MM.1S (cell line): ENCODE results near the gene LRMDA.

Source experiments
- DNase-seq: peaks from one replicate; pipeline ENCODE4 v3.0.0-alpha.2; 2015
- H2AFZ ChIP-seq: fragments of 300-600 bp; sonication (generic); 2 replicates; pipeline ENCODE4 v1.6.0; 2016; ENCODE audit warnings: antibody characterized with exemption, low read length
- H3F3A ChIP-seq: fragments of 300-600 bp; sonication (generic); 2 replicates; pipeline ENCODE4 v1.6.1; 2016; ENCODE audit warnings: mild to moderate bottlenecking, antibody characterized with exemption, low read length, moderate library complexity, mixed read lengths; ENCODE audit not compliant: insufficient read depth
- H3K27ac ChIP-seq: fragments of 300-600 bp; sonication (generic); 2 replicates; pipeline ENCODE4 v1.5.1; 2016; ENCODE audit warnings: mild to moderate bottlenecking, low read length
- H3K27me3 ChIP-seq: fragments of 300-600 bp; sonication (generic); replicated peaks from 2 replicates; pipeline ENCODE4 v1.6.0; 2016; ENCODE audit warnings: low read length; ENCODE audit not compliant: insufficient read depth
- H3K36me3 ChIP-seq: fragments of 300-600 bp; sonication (generic); replicated peaks from 2 replicates; pipeline ENCODE4 v1.6.1; 2016; ENCODE audit warnings: mild to moderate bottlenecking, low read length, mixed read lengths; ENCODE audit not compliant: insufficient read depth
- H3K4me1 ChIP-seq: fragments of 300-600 bp; sonication (generic); 2 replicates; pipeline ENCODE4 v1.6.1; 2016; ENCODE audit warnings: low read length, mixed read lengths
- H3K4me2 ChIP-seq: fragments of 300-600 bp; sonication (generic); 2 replicates; pipeline ENCODE4 v1.6.0; 2016; ENCODE audit warnings: low read depth, low read length
- H3K4me3 ChIP-seq: fragments of 300-600 bp; sonication (generic); 2 replicates; pipeline ENCODE4 v1.5.1; 2016; ENCODE audit warnings: low read length, mixed read lengths
- H3K79me2 ChIP-seq: fragments of 300-600 bp; sonication (generic); 2 replicates; pipeline ENCODE4 v1.6.1; 2016; ENCODE audit warnings: mixed run types, low read length, mixed read lengths
- H3K9ac ChIP-seq: fragments of 300-600 bp; sonication (generic); 2 replicates; pipeline ENCODE4 v1.6.1; 2016; ENCODE audit warnings: low read length, mixed read lengths
- H3K9me2 ChIP-seq: fragments of 300-600 bp; sonication (generic); replicated peaks from 2 replicates; pipeline ENCODE4 v1.6.1; 2016; ENCODE audit warnings: mild to moderate bottlenecking, low read length, mixed read lengths; ENCODE audit not compliant: insufficient read depth
- H3K9me3 ChIP-seq: fragments of 300-600 bp; sonication (generic); replicated peaks from 2 replicates; pipeline ENCODE4 v1.6.1; 2016; ENCODE audit warnings: mild to moderate bottlenecking, low read length, mixed read lengths; ENCODE audit not compliant: insufficient read depth
- H4K20me1 ChIP-seq: fragments of 300-600 bp; sonication (generic); 2 replicates; pipeline ENCODE4 v1.6.1; 2016; ENCODE audit warnings: mild to moderate bottlenecking, low read length, moderate library complexity, mixed read lengths; ENCODE audit not compliant: insufficient read depth
- CTCF ChIP-seq: fragments of 300-600 bp; sonication (generic); IDR thresholded peaks from 2 replicates; pipeline ENCODE4 v1.5.1; 2016; ENCODE audit warnings: antibody characterized with exemption, low read length, mixed read lengths
- EZH2 ChIP-seq: fragments of 300-600 bp; sonication (generic); optimal IDR thresholded peaks from 2 replicates; pipeline ENCODE3; 2017; ENCODE audit warnings: low read depth, mild to moderate bottlenecking, antibody characterized with exemption, low read length, mixed read lengths
- EZH2phosphoT487 ChIP-seq: fragments of 300-600 bp; sonication (generic); IDR thresholded peaks from 2 replicates; pipeline ENCODE4 v1.6.1; 2018; ENCODE audit warnings: antibody characterized with exemption, low read length

Gene LRMDA

GRCh38 chr10:76152186-76152585 lies 720.8 kb downstream of the LRMDA start:
- H3K4me1 ChIP-seq: no peaks in the 10 kb centered on the region
- H3F3A ChIP-seq: no peaks in the 10 kb centered on the region

GRCh38 chr10:76155961-76156360 lies 724.5 kb downstream of the LRMDA start:
- TF ChIP-seq CTCF (no peak), EZH2phosphoT487 (no peak), EZH2 (no peak)
- Histone ChIP-seq H3K4me3 (no peak overlapping the region), H3K27me3 (no peaks in the 10 kb centered on the region), H3K4me2 (no peak overlapping the region), H4K20me1 (no peaks in the 10 kb centered on the region), H3K27ac (no peak overlapping the region), H3K79me2 (no peaks in the 10 kb centered on the region), H3K36me3 (no peaks in the 10 kb centered on the region), H3F3A (no peaks in the 10 kb centered on the region), H3K9me2 (no peaks in the 10 kb centered on the region), H3K4me1 (no peaks in the 10 kb centered on the region), H3K9ac (no peak overlapping the region), H2AFZ (no peak overlapping the region), H3K9me3 (no peaks in the 10 kb centered on the region)
- DNase-seq: no peak

More at GRCh38 chr10:76152186-76152585, 720.8 kb downstream of the LRMDA start:
- Histone ChIP-seq H4K20me1 (no peaks in the 10 kb centered on the region), H3K9me2 (no peaks in the 10 kb centered on the region), H3K27ac (no peak overlapping the region), H3K4me2 (no peak overlapping the region), H2AFZ (no peak overlapping the region), H3K4me3 (no peak overlapping the region), H3K9me3 (no peaks in the 10 kb centered on the region), H3K9ac (no peak overlapping the region), H3K79me2 (no peaks in the 10 kb centered on the region), H3K36me3 (no peaks in the 10 kb centered on the region), H3K27me3 (no peaks in the 10 kb centered on the region)
- no peak for DNase-seq
- no peak for TF ChIP-seq EZH2phosphoT487
- no peak for TF ChIP-seq EZH2
- no peak for TF ChIP-seq CTCF

- H3K4me3 ChIP-seq: no peak overlapping the region
- H3K79me2 ChIP-seq: no peaks in the 10 kb centered on the region
- no peak overlapping the region for H3K27ac ChIP-seq
- no peak overlapping the region for H2AFZ ChIP-seq
- DNase-seq: no peak
- H3K9me3 ChIP-seq: no peaks in the 10 kb centered on the region
- H3K4me1 ChIP-seq: no peaks in the 10 kb centered on the region
- no peak overlapping the region for H3K9ac ChIP-seq
- H3K4me2 ChIP-seq: no peak overlapping the region
- no peaks in the 10 kb centered on the region for H3K27me3 ChIP-seq
- H4K20me1 ChIP-seq: no peaks in the 10 kb centered on the region
- no peaks in the 10 kb centered on the region for H3K9me2 ChIP-seq
- no peaks in the 10 kb centered on the region for H3F3A ChIP-seq
- H3K36me3 ChIP-seq: no peaks in the 10 kb centered on the region
- TF ChIP-seq EZH2phosphoT487: no peak
Measured at GRCh38 chr10:76160446-76161300, 729.2 kb downstream of the LRMDA start.

GRCh38 chr10:76161301-76161582 lies 729.8 kb downstream of the LRMDA start:
- no peaks in the 10 kb centered on the region for H3F3A ChIP-seq
- H3K36me3 ChIP-seq: no peaks in the 10 kb centered on the region
- no peaks in the 10 kb centered on the region for H3K9me2 ChIP-seq
- H3K9ac ChIP-seq: no peak overlapping the region
- TF ChIP-seq EZH2 (no peak), EZH2phosphoT487 (no peak), CTCF (no peak)
- H3K9me3 ChIP-seq: no peaks in the 10 kb centered on the region
- H3K4me2 ChIP-seq: no peak overlapping the region
- no peak overlapping the region for H3K27ac ChIP-seq
- H4K20me1 ChIP-seq: no peaks in the 10 kb centered on the region
- no peaks in the 10 kb centered on the region for H3K27me3 ChIP-seq
- no peak overlapping the region for H3K4me3 ChIP-seq
- DNase-seq: no peak
- no peak overlapping the region for H2AFZ ChIP-seq
- no peaks in the 10 kb centered on the region for H3K4me1 ChIP-seq
- no peaks in the 10 kb centered on the region for H3K79me2 ChIP-seq
